OCI-LY3 (cell line): Measurements from ENCODE around the gene SOD3.

Source experiments
- H2AFZ ChIP-seq: fragments of 200-600, 300-600 bp; shearing (Covaris generic); 2 replicates; pipeline ENCODE4 v1.6.0; 2014; ENCODE audit warnings: antibody characterized with exemption, low read depth, low read length
- H3K27ac ChIP-seq: fragments of 200-600, 300-600 bp; sonication (generic); 2 replicates; pipeline ENCODE4 v1.5.1; 2014; ENCODE audit warnings: mild to moderate bottlenecking, low read length, moderate library complexity, mixed read lengths
- H3K27me3 ChIP-seq: fragments of 200-600, 300-600 bp; sonication (generic); 2 replicates; pipeline ENCODE4 v1.6.1; 2014; ENCODE audit warnings: low read depth, low read length, mixed read lengths
- H3K36me3 ChIP-seq: fragments of 200-600, 300-600 bp; sonication (generic); replicated peaks from 2 replicates; pipeline ENCODE3; 2014; ENCODE audit warnings: low read depth, low read length, mixed read lengths
- H3K4me1 ChIP-seq: fragments of 300-600, 200-600 bp; sonication (generic); 2 replicates; pipeline ENCODE4 v1.6.1; 2014; ENCODE audit warnings: low read length, mixed read lengths
- H3K4me2 ChIP-seq: fragments of 200-600, 300-600 bp; sonication (generic); 2 replicates; pipeline ENCODE4 v1.6.1; 2014; ENCODE audit warnings: low read length, mixed read lengths
- H3K4me3 ChIP-seq: fragments of 300-600, 200-600 bp; sonication (generic); 2 replicates; pipeline ENCODE4 v1.5.1; 2014; ENCODE audit warnings: antibody characterized with exemption, mild to moderate bottlenecking, low read length, moderate library complexity
- H3K79me2 ChIP-seq: fragments of 300-600, 200-600 bp; shearing (Covaris generic); 2 replicates; pipeline ENCODE4 v1.6.1; 2014; ENCODE audit warnings: mild to moderate bottlenecking, low read length, mixed read lengths
- H3K9ac ChIP-seq: fragments of 300-600, 200-600 bp; shearing (Covaris generic); 2 replicates; pipeline ENCODE4 v1.6.0; 2014; ENCODE audit warnings: mild to moderate bottlenecking, low read length, moderate library complexity
- H3K9me3 ChIP-seq: fragments of 200-600, 300-600 bp; shearing (Covaris generic); 2 replicates; pipeline ENCODE4 v1.6.1; 2014; ENCODE audit warnings: low read length, mixed read lengths; ENCODE audit not compliant: insufficient read depth
- H4K20me1 ChIP-seq: fragments of 200-600, 300-600 bp; sonication (generic); 2 replicates; pipeline ENCODE4 v1.6.1; 2016; ENCODE audit warnings: low read length, mixed read lengths; ENCODE audit not compliant: insufficient read depth
- EZH2phosphoT487 ChIP-seq: fragments of 200-600 bp; shearing (Covaris generic); IDR thresholded peaks from 2 replicates; pipeline ENCODE4 v1.6.1; 2018; ENCODE audit warnings: antibody characterized with exemption, mixed run types, low read depth
- TF ChIP-seq, protein P1 (sequence below): fragments of 200-600, 300-600 bp; sonication (generic); IDR thresholded peaks from 2 replicates; pipeline ENCODE4 v1.5.1; 2014; ENCODE audit warnings: antibody characterized with exemption, low read length, low read depth

The SOD3 gene

DNA sequence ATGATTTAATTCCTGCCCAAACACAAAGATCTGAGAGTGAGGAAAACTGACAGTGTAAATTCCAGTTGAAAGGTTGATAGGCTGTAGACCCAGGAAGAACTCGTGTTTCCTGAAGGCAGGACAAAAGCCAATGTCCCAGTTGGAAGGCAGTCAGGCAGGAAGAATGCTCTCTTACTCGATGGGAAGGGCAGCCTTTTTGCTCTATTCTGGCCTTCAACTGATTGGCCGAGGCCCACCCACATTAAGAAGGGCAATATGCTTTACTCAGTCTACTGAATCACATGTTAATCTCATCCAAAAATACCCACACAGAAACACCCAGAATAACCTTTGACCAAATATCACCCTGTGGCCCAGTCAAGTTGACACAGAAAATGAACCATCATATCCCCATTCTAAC, 45.3 kb upstream of the SOD3 start:
- H3K36me3 ChIP-seq, result no peaks in the 10 kb centered on the region
- no peak overlapping the region for H3K4me2 ChIP-seq
- TF ChIP-seq EZH2phosphoT487, result no peak
- TF ChIP-seq, protein P1, sequence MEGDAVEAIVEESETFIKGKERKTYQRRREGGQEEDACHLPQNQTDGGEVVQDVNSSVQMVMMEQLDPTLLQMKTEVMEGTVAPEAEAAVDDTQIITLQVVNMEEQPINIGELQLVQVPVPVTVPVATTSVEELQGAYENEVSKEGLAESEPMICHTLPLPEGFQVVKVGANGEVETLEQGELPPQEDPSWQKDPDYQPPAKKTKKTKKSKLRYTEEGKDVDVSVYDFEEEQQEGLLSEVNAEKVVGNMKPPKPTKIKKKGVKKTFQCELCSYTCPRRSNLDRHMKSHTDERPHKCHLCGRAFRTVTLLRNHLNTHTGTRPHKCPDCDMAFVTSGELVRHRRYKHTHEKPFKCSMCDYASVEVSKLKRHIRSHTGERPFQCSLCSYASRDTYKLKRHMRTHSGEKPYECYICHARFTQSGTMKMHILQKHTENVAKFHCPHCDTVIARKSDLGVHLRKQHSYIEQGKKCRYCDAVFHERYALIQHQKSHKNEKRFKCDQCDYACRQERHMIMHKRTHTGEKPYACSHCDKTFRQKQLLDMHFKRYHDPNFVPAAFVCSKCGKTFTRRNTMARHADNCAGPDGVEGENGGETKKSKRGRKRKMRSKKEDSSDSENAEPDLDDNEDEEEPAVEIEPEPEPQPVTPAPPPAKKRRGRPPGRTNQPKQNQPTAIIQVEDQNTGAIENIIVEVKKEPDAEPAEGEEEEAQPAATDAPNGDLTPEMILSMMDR, result no peak
- H3K27ac ChIP-seq, result no peak overlapping the region
- no peaks in the 10 kb centered on the region for H3K79me2 ChIP-seq
- H4K20me1 ChIP-seq, result no peaks in the 10 kb centered on the region
- no peaks in the 10 kb centered on the region for H3K27me3 ChIP-seq
- no peak overlapping the region for H2AFZ ChIP-seq
- no peaks in the 10 kb centered on the region for H3K4me1 ChIP-seq
- no peak overlapping the region for H3K4me3 ChIP-seq
- no peaks in the 10 kb centered on the region for H3K9me3 ChIP-seq
- no peak overlapping the region for H3K9ac ChIP-seq

DNA sequence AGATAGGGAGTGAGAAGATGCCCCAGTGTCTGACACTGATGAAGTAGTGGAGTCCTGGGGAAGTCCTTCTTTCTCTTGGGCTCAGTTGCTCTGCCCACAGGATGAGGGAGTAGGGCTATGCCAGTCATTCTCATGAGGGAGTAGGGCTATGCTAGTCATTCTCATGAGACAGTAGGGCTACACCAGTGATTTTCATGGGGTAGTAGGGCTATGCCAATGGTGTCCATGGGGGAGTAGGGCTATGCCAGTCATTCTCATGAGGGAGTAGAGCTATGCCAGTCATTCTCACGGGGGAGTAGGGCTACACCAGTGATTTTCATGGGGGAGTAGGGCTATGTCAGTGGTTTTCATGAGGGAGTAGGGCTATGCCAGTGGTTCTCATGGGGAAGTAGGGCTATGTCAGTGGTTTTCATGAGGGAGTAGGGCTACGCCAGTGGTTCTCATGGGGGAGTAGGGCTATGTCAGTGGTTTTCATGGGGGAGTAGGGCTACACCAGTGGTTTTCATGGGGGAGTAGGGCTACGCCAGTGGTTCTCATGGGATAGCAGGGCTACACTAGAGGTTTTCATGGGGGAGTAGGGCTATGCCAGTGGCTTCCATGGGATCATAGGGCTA, 43.3 kb upstream of the SOD3 start:
- no peaks in the 10 kb centered on the region for H3K27me3 ChIP-seq
- no peaks in the 10 kb centered on the region for H4K20me1 ChIP-seq
- no peaks in the 10 kb centered on the region for H3K79me2 ChIP-seq
- H2AFZ ChIP-seq, result no peak overlapping the region
- peaks cover 10% of the 10 kb centered on the region; the same call in 1 of the 2 replicates for H3K9me3 ChIP-seq
- H3K4me1 ChIP-seq, result no peaks in the 10 kb centered on the region
- no peak overlapping the region for H3K4me2 ChIP-seq
- no peak overlapping the region for H3K27ac ChIP-seq
- no peak overlapping the region for H3K4me3 ChIP-seq
- no peak overlapping the region for H3K9ac ChIP-seq
- no peaks in the 10 kb centered on the region for H3K36me3 ChIP-seq
- TF ChIP-seq, protein P1, result no peak
- TF ChIP-seq EZH2phosphoT487, result no peak

DNA sequence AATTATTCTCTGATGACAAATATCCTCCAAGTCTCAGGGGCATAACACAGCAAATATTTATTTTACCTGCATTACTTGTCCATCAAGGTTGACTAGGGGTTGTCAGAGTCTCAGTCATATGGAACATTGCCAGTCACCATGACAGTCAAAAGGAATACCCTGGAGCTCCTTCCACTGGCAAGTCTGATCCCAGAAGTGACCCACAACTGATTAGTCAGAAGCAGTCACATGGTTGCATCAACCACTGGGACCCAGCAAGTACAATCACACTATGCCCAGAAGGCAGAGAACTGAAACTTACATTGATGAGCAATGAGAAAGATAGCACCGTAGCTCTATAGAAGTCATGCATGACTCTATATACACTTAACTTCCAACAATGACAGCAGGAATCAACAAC, 41.9 kb upstream of the SOD3 start:
- TF ChIP-seq EZH2phosphoT487, result no peak
- TF ChIP-seq, protein P1, result no peak
- Histone ChIP-seq H3K27ac (no peak overlapping the region), H3K4me2 (no peak overlapping the region), H3K4me3 (no peak overlapping the region), H3K9ac (no peak overlapping the region), H3K79me2 (no peaks in the 10 kb centered on the region), H3K27me3 (no peaks in the 10 kb centered on the region), H3K9me3 (peaks cover 15% of the 10 kb centered on the region; the same call in 1 of the 2 replicates), H3K36me3 (no peaks in the 10 kb centered on the region), H4K20me1 (no peaks in the 10 kb centered on the region), H2AFZ (no peak overlapping the region), H3K4me1 (no peaks in the 10 kb centered on the region)

DNA sequence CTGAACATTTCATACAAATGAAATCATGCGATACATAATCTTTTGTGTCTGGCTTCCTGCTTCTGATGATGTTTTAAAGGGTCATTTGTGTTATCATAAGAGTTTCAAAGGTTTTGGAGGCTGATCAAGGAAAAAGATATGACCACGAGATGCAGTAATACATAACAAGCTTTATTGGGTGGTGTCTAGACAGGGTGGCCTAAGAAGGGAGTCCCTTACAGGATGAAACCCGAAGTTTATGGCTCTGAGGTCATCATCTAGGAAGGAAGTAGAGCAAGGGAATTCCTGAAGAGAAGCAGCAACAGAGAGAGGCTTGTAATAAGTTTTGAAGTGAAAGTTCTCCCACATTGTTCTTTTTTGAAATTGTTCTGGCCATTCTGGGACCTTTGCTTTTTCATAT, 40.8 kb upstream of the SOD3 start:
- no peak for TF ChIP-seq EZH2phosphoT487
- TF ChIP-seq, protein P1, result no peak
- Histone ChIP-seq H3K27me3 (no peaks in the 10 kb centered on the region), H3K4me1 (no peaks in the 10 kb centered on the region), H3K4me2 (no peak overlapping the region), H4K20me1 (no peaks in the 10 kb centered on the region), H3K9ac (no peak overlapping the region), H3K36me3 (no peaks in the 10 kb centered on the region), H2AFZ (no peak overlapping the region), H3K79me2 (no peaks in the 10 kb centered on the region), H3K4me3 (no peak overlapping the region), H3K27ac (no peak overlapping the region), H3K9me3 (peaks cover 15% of the 10 kb centered on the region; the same call in 1 of the 2 replicates)
